ENCODE data around the gene PTK6. TPM values are rescaled to one million over a fixed set of nuclear protein-coding genes. Genes with fewer than 3 reads are reported as not detected.

The PTK6 gene
- total and polyA plus RNA-seq, 4 experiments from 2014 or later = 0.31 to 0.59 TPM; not detected in 2

- H3K9me3 ChIP-seq (ENCODE audit: control insufficient read depth in 1 of 2, low read length in 2 of 2) = no peaks in the 10 kb centered on the region
- Mint-ChIP-seq H3K4me1 (peaks cover 0 to 24% (median 6%) of the 10 kb centered on the region in 4 donors), H3K36me3 (no peaks in the 10 kb centered on the region), H3K27ac (peak overlapping the region in 1 of 7 donors; percentile 80), H3K4me3 (peak overlapping the region in 2 of 8 donors; percentile 17 to 25), H3K27me3 (peaks cover 0 to 3% of the 10 kb centered on the region in 2 donors), H3K9me3 (no peaks in the 10 kb centered on the region)
- POLR2A ChIA-PET (ENCODE audit: partially characterized antibody) = interaction anchor here (1.0 to 6.6 kb wide), 17 partner anchors 7 to 530 kb away, joined by 3 to 84 read pairs (median 11); partner anchors contain the start of genes ARFRP1, GMEB2, PPDPF and RTEL1
- H3K27me3 ChIP-seq (ENCODE audit: insufficient read depth, low read length) = no peaks in the 10 kb centered on the region
- CTCF ChIA-PET (ENCODE audit: partially characterized antibody) = interaction anchor here (0.5 to 3.9 kb wide), 8 partner anchors 15 to 437 kb away, joined by 3 to 33 read pairs (median 10); partner anchors contain the start of genes HELZ2 and TPD52L2
- intact Hi-C loops (cut with micrococcal nuclease) = no loop called here
- no peak overlapping the region for H3K4me3 ChIP-seq (ENCODE audit: low read length in 2 of 2)
- no peak overlapping the region for H3K27ac ChIP-seq (ENCODE audit: low read depth, low read length)
- H3K4me1 ChIP-seq (ENCODE audit: insufficient read depth, low read length) = peaks cover 27% of the 10 kb centered on the region
- peak in 1 of 5 donors; percentile 35 for DNase-seq
- no peaks in the 10 kb centered on the region for H3K36me3 ChIP-seq (ENCODE audit: insufficient read depth, low read length)
Measured at GRCh38 chr20:63536241-63536977, 767 bp downstream of the PTK6 start.

GRCh38 chr20:63534831-63535651 is 2.1 kb downstream of the PTK6 start:
- no peak overlapping the region for H3K27ac ChIP-seq (ENCODE audit: low read depth, low read length)
- H3K4me3 ChIP-seq (ENCODE audit: low read length in 2 of 2) = no peak overlapping the region
- ChIA-PET CTCF (ENCODE audit: partially characterized antibody) (no interaction called here), POLR2A (ENCODE audit: partially characterized antibody) (interaction anchor here (6.6 kb wide), 1 partner anchor 12 kb away, joined by 84 read pairs; the partner anchor contains the start of gene PPDPF)
- H3K4me1 ChIP-seq (ENCODE audit: insufficient read depth, low read length) = peaks cover 27% of the 10 kb centered on the region
- Mint-ChIP-seq H3K4me1 (peaks cover 0 to 24% (median 6%) of the 10 kb centered on the region in 4 donors), H3K27me3 (peaks cover 0 to 3% of the 10 kb centered on the region in 2 donors), H3K4me3 (no peak overlapping the region), H3K36me3 (no peaks in the 10 kb centered on the region), H3K27ac (peak overlapping the region in 1 of 7 donors; percentile 64), H3K9me3 (no peaks in the 10 kb centered on the region)
- H3K36me3 ChIP-seq (ENCODE audit: insufficient read depth, low read length) = no peaks in the 10 kb centered on the region
- DNase-seq = peak in 1 of 5 donors; percentile 51
- intact Hi-C loops (cut with micrococcal nuclease) = no loop called here
- H3K27me3 ChIP-seq (ENCODE audit: insufficient read depth, low read length) = no peaks in the 10 kb centered on the region
- no peaks in the 10 kb centered on the region for H3K9me3 ChIP-seq (ENCODE audit: control insufficient read depth in 1 of 2, low read length in 2 of 2)

GRCh38 chr20:63534427-63534830 is 2.7 kb downstream of the PTK6 start:
- no peaks in the 10 kb centered on the region for H3K9me3 ChIP-seq (ENCODE audit: control insufficient read depth in 1 of 2, low read length in 2 of 2)
- POLR2A ChIA-PET (ENCODE audit: partially characterized antibody) = interaction anchor here (6.6 kb wide), 1 partner anchor 12 kb away, joined by 84 read pairs; the partner anchor contains the start of gene PPDPF
- no peak overlapping the region for H3K4me3 ChIP-seq (ENCODE audit: low read length in 2 of 2)
- H3K4me1 ChIP-seq (ENCODE audit: insufficient read depth, low read length) = peaks cover 27% of the 10 kb centered on the region
- H3K27me3 ChIP-seq (ENCODE audit: insufficient read depth, low read length) = no peaks in the 10 kb centered on the region
- H3K9me3 Mint-ChIP-seq = no peaks in the 10 kb centered on the region
- intact Hi-C loops (cut with micrococcal nuclease) = no loop called here
- H3K36me3 ChIP-seq (ENCODE audit: insufficient read depth, low read length) = no peaks in the 10 kb centered on the region
- peak in 1 of 5 donors; percentile 14 for DNase-seq
- H3K27ac ChIP-seq (ENCODE audit: low read depth, low read length) = no peak overlapping the region
- peaks cover 0 to 3% of the 10 kb centered on the region in 2 donors for H3K27me3 Mint-ChIP-seq
- no peak overlapping the region for H3K4me3 Mint-ChIP-seq
- H3K36me3 Mint-ChIP-seq = no peaks in the 10 kb centered on the region
- peak overlapping the region in 1 of 7 donors; percentile 12 for H3K27ac Mint-ChIP-seq
- CTCF ChIA-PET (ENCODE audit: partially characterized antibody) = no interaction called here
- H3K4me1 Mint-ChIP-seq = peaks cover 0 to 24% (median 6%) of the 10 kb centered on the region in 4 donors

- no peaks in the 10 kb centered on the region for H3K36me3 Mint-ChIP-seq
- no peaks in the 10 kb centered on the region for H3K9me3 ChIP-seq (ENCODE audit: control insufficient read depth in 1 of 2, low read length in 2 of 2)
- no peak overlapping the region for H3K27ac ChIP-seq (ENCODE audit: low read depth, low read length)
- no peak overlapping the region for H3K4me3 Mint-ChIP-seq
- peak in 1 of 5 donors; percentile 9 for DNase-seq
- no peaks in the 10 kb centered on the region for H3K9me3 Mint-ChIP-seq
- H3K36me3 ChIP-seq (ENCODE audit: insufficient read depth, low read length) = no peaks in the 10 kb centered on the region
- no peak overlapping the region for H3K4me3 ChIP-seq (ENCODE audit: low read length in 2 of 2)
- CTCF ChIA-PET (ENCODE audit: partially characterized antibody) = no interaction called here
- H3K27me3 ChIP-seq (ENCODE audit: insufficient read depth, low read length) = no peaks in the 10 kb centered on the region
- intact Hi-C loops (cut with micrococcal nuclease) = no loop called here
- peaks cover 0 to 3% of the 10 kb centered on the region in 2 donors for H3K27me3 Mint-ChIP-seq
- H3K27ac Mint-ChIP-seq = no peak overlapping the region
- peaks cover 2 to 24% (median 6%) of the 10 kb centered on the region in 4 donors for H3K4me1 Mint-ChIP-seq
- peaks cover 24% of the 10 kb centered on the region for H3K4me1 ChIP-seq (ENCODE audit: insufficient read depth, low read length)
- POLR2A ChIA-PET (ENCODE audit: partially characterized antibody) = interaction anchor here (6.6 kb wide), 1 partner anchor 11 kb away, joined by 84 read pairs; the partner anchor contains the start of gene PPDPF
Measured at GRCh38 chr20:63533871-63534393, 3.2 kb downstream of the PTK6 start.

- POLR2A ChIA-PET (ENCODE audit: partially characterized antibody) = interaction anchor here (0.9 kb wide), 1 partner anchor 13 kb away, joined by 3 read pairs; the partner anchor contains the start of gene PPDPF
- Mint-ChIP-seq H3K27ac (peak overlapping the region in 1 of 7 donors; percentile 32), H3K4me1 (peaks cover 5 to 22% (median 7%) of the 10 kb centered on the region in 4 donors), H3K27me3 (peaks cover 0 to 3% of the 10 kb centered on the region in 2 donors), H3K36me3 (no peaks in the 10 kb centered on the region), H3K9me3 (no peaks in the 10 kb centered on the region), H3K4me3 (no peak overlapping the region)
- intact Hi-C loops (cut with micrococcal nuclease) = no loop called here
- Histone ChIP-seq H3K27me3 (ENCODE audit: insufficient read depth, low read length) (no peaks in the 10 kb centered on the region), H3K9me3 (ENCODE audit: control insufficient read depth in 1 of 2, low read length in 2 of 2) (no peaks in the 10 kb centered on the region), H3K27ac (ENCODE audit: low read depth, low read length) (no peak overlapping the region), H3K36me3 (ENCODE audit: insufficient read depth, low read length) (no peaks in the 10 kb centered on the region), H3K4me1 (ENCODE audit: insufficient read depth, low read length) (peaks cover 18% of the 10 kb centered on the region), H3K4me3 (ENCODE audit: low read length in 2 of 2) (no peak overlapping the region)
- peak in 1 of 5 donors; percentile 10 for DNase-seq
- CTCF ChIA-PET (ENCODE audit: partially characterized antibody) = no interaction called here
Measured at GRCh38 chr20:63533388-63533787, 3.8 kb downstream of the PTK6 start.

- Mint-ChIP-seq H3K27me3 (peaks cover 0 to 3% of the 10 kb centered on the region in 2 donors), H3K4me3 (no peak overlapping the region), H3K36me3 (no peaks in the 10 kb centered on the region), H3K27ac (peak overlapping the region in 1 of 7 donors; percentile 32), H3K9me3 (no peaks in the 10 kb centered on the region), H3K4me1 (peaks cover 5 to 18% (median 7%) of the 10 kb centered on the region in 4 donors)
- intact Hi-C loops (cut with micrococcal nuclease) = no loop called here
- no peaks in the 10 kb centered on the region for H3K9me3 ChIP-seq (ENCODE audit: control insufficient read depth in 1 of 2, low read length in 2 of 2)
- CTCF ChIA-PET (ENCODE audit: partially characterized antibody) = no interaction called here
- H3K4me1 ChIP-seq (ENCODE audit: insufficient read depth, low read length) = peaks cover 10% of the 10 kb centered on the region
- H3K27me3 ChIP-seq (ENCODE audit: insufficient read depth, low read length) = no peaks in the 10 kb centered on the region
- no peak overlapping the region for H3K4me3 ChIP-seq (ENCODE audit: low read length in 2 of 2)
- H3K36me3 ChIP-seq (ENCODE audit: insufficient read depth, low read length) = no peaks in the 10 kb centered on the region
- POLR2A ChIA-PET (ENCODE audit: partially characterized antibody) = interaction anchor here (0.9 kb wide), 1 partner anchor 12 kb away, joined by 3 read pairs; the partner anchor contains the start of gene PPDPF
- no peak overlapping the region for H3K27ac ChIP-seq (ENCODE audit: low read depth, low read length)
- peak in 1 of 5 donors; percentile 32 for DNase-seq
Measured at GRCh38 chr20:63532449-63532971, 4.7 kb downstream of the PTK6 start.
